Activated CD8-positive, alpha-beta T cell treated with anti-CD3 and anti-CD28 coated beads for 36 hours (primary cell): Measurements from ENCODE around the gene TMED1. TPM values are rescaled to one million over a fixed set of nuclear protein-coding genes. Genes with fewer than 3 reads are reported as not detected.

Experiments
- ATAC-seq: fragments of 200-7000 bp; cut with Tn5 transposase; one replicate; pipeline ENCODE4 v1.10.0; 2021; ENCODE audit warnings: mild to moderate bottlenecking, moderate library complexity
- CTCF ChIA-PET: fragments of 350-600 bp; sonication (Branson Sonifier 250); formaldehyde crosslinking; loops from one replicate; lab custom pipeline; 2021; ENCODE audit warnings: antibody characterized with exemption; lab: Charles Lee
- POLR2A ChIA-PET: fragments of 350-600 bp; sonication (Branson Sonifier 250); formaldehyde crosslinking; loops from one replicate; lab custom pipeline; 2021; ENCODE audit warnings: antibody characterized with exemption; lab: Charles Lee
- DNase-seq: peaks from one replicate; pipeline ENCODE4 v3.0.0-alpha.2; 2020
- H3K27ac Mint-ChIP-seq: one replicate; pipeline ENCODE4 v1.8.0; 2021; ENCODE audit warnings: mild to moderate bottlenecking, mixed read lengths
- H3K27me3 Mint-ChIP-seq: one replicate; pipeline ENCODE4 v1.8.0; 2021; ENCODE audit warnings: mixed read lengths
- H3K36me3 Mint-ChIP-seq: one replicate; pipeline ENCODE4 v1.8.0; 2021; ENCODE audit warnings: low read depth, mixed read lengths
- H3K4me1 Mint-ChIP-seq: one replicate; pipeline ENCODE4 v1.8.0; 2021; ENCODE audit warnings: low read depth, mixed read lengths
- H3K4me3 Mint-ChIP-seq: one replicate; pipeline ENCODE4 v1.8.0; 2021; ENCODE audit warnings: mild to moderate bottlenecking, moderate library complexity, mixed read lengths
- H3K9me3 Mint-ChIP-seq: one replicate; pipeline ENCODE4 v1.8.0; 2021; ENCODE audit warnings: mixed read lengths
- intact Hi-C: fragments of 100-400 bp; cut with micrococcal nuclease; formaldehyde crosslinking; loops from one replicate; pipeline ENCODE4 v1.10.0; 2022
- total RNA-seq, 2 experiments: library from RNA; stranded (reverse); gene quantifications; one replicate each; pipeline ENCODE4 v1.2.3, GENCODE V29; 2021
- TF ChIP-seq, protein P1 (sequence below): fragments of 200-600 bp; IDR thresholded peaks from one replicate; pipeline ENCODE4 v1.8.0; 2022; ENCODE audit warnings: antibody characterized with exemption, mild to moderate bottlenecking

Gene TMED1
- total RNA-seq, 2 experiments from 2014 or later, result 12.9 to 15.0 TPM

DNA sequence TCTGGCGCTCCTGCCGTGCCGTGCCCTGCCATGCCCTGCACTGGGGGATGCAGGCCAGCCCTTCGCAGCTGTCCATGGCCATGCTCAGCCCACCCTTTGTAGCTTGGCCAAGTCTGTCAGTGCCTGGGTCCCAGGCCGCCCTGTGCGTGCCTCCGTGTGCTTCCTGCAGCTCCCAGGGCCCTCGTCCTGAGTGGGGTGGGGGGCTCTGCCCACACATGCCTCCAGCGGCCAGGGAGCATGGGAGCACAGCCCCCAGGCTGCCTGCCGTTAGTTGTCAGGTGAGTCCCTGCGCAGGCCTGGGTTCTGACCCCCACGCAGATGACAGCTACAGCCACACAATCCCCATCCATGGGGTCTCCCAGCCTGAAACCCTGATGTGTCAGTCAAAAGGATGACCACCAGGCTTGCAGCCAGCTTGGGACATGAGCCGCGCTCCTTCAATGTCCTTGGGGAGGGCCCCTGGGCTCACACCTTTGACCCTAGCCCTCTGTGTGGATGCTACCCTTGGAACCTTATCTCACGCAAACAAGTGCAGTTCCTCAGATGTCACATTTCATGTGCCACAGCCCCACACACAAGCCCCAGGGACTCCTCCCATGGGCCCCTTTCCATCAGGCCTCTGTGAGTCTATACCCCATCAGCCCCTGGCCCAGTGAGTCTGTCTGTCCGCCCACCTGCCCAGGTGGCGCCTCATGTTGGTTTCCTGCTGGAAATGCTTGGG is 24.5 kb downstream of the TMED1 start:
- H3K4me1 Mint-ChIP-seq, result peaks cover 26% of the 10 kb centered on the region
- ATAC-seq (no peak), DNase-seq (no peak)
- intact Hi-C loops, result no loop called here
- peak overlapping the region; percentile 77 for H3K27ac Mint-ChIP-seq
- H3K9me3 Mint-ChIP-seq, result no peaks in the 10 kb centered on the region
- ChIA-PET CTCF (interaction anchor here (1.3 to 2.4 kb wide), 2 partner anchors 53 to 94 kb away, joined by 4 to 10 read pairs; partner anchors contain the start of gene DNM2), POLR2A (interaction anchor here (0.7 kb wide), 1 partner anchor 51 kb away, joined by 3 read pairs; no protein-coding TSS in a partner anchor)
- H3K36me3 Mint-ChIP-seq, result peaks cover 23% of the 10 kb centered on the region
- no peaks in the 10 kb centered on the region for H3K27me3 Mint-ChIP-seq
- TF ChIP-seq, protein P1, sequence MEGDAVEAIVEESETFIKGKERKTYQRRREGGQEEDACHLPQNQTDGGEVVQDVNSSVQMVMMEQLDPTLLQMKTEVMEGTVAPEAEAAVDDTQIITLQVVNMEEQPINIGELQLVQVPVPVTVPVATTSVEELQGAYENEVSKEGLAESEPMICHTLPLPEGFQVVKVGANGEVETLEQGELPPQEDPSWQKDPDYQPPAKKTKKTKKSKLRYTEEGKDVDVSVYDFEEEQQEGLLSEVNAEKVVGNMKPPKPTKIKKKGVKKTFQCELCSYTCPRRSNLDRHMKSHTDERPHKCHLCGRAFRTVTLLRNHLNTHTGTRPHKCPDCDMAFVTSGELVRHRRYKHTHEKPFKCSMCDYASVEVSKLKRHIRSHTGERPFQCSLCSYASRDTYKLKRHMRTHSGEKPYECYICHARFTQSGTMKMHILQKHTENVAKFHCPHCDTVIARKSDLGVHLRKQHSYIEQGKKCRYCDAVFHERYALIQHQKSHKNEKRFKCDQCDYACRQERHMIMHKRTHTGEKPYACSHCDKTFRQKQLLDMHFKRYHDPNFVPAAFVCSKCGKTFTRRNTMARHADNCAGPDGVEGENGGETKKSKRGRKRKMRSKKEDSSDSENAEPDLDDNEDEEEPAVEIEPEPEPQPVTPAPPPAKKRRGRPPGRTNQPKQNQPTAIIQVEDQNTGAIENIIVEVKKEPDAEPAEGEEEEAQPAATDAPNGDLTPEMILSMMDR, result no peak
- no peak overlapping the region for H3K4me3 Mint-ChIP-seq

DNA sequence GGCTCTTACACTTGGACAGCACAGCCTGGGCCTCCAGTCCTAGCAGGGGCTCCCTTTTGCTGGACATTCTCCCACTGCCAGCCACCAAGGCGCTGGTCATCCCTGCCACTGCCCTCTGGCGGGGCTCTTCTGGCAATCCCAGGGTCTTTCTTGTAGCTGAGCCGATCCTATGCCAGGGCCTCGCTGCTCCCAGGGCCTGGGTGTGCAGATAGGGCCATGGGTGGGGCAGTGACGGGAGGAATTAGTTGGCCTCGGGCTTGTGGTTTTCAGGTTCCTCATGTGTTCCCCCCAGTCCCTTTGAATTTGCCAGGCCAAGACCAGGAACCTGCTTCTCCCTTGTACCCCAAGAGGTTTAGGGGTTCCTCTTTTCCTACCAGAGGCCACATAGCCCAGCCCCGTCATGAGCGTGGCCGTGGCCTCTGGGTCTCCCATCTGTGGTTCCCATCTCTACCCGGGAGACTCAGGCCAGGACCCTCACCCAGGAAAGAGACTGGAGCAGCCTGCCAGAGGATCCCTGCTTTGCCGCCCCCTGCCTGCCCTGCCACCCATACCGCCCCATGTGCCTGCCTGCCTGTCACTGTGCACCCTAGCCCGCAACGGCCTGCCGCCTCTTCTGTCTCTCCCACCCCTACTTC is 26.2 kb downstream of the TMED1 start:
- peaks cover 26% of the 10 kb centered on the region for H3K4me1 Mint-ChIP-seq
- DNase-seq (no peak), ATAC-seq (no peak)
- ChIA-PET CTCF (no interaction called here), POLR2A (no interaction called here)
- H3K27ac Mint-ChIP-seq, result peak overlapping the region; percentile 57
- no peaks in the 10 kb centered on the region for H3K9me3 Mint-ChIP-seq
- no peaks in the 10 kb centered on the region for H3K27me3 Mint-ChIP-seq
- H3K36me3 Mint-ChIP-seq, result peaks cover 28% of the 10 kb centered on the region
- no peak overlapping the region for H3K4me3 Mint-ChIP-seq
- TF ChIP-seq, protein P1, result no peak
- intact Hi-C loops, result no loop called here

DNA sequence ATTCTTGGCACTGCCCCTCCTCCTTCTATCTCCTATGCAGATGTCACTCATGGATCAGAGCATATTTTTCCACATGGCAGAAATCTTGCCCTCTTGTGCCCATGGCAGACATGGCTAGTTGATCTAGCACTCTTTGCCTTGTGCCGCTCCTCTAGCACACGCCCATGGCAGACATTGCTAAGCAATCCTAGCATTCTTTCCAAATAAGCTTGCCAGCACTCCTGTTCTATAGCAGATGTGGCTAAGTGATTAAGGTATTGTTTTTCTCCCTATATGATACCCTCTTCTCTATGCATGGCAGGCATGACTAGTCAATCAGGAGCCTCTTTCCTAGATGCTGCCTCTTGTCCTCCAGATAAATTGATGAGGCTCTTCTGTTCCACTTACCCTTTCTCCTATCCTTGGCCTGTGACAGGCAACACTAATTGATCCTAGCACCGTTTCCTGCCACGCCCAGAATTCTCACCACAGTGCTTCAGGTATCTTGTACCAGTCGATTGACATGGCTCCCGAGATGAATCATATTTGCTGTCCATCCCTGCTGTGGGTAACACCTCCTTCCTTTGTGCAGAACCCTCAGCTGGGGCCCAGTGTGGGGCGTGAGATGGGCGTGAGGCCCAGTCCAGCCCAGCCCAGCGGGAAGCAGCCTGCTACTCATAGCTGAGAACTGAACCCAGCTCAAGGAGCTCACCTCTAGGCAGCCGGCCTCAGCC is 26.9 kb downstream of the TMED1 start:
- POLR2A ChIA-PET, result no interaction called here
- ATAC-seq, result peak; percentile 66
- H3K9me3 Mint-ChIP-seq, result no peaks in the 10 kb centered on the region
- H3K27me3 Mint-ChIP-seq, result no peaks in the 10 kb centered on the region
- H3K4me3 Mint-ChIP-seq, result no peak overlapping the region
- TF ChIP-seq, protein P1, result no peak
- peak; percentile 68 for DNase-seq
- intact Hi-C loops, result no loop called here
- H3K27ac Mint-ChIP-seq, result peak overlapping the region; percentile 51
- peaks cover 29% of the 10 kb centered on the region for H3K36me3 Mint-ChIP-seq
- CTCF ChIA-PET, result no interaction called here
- peaks cover 26% of the 10 kb centered on the region for H3K4me1 Mint-ChIP-seq

DNA sequence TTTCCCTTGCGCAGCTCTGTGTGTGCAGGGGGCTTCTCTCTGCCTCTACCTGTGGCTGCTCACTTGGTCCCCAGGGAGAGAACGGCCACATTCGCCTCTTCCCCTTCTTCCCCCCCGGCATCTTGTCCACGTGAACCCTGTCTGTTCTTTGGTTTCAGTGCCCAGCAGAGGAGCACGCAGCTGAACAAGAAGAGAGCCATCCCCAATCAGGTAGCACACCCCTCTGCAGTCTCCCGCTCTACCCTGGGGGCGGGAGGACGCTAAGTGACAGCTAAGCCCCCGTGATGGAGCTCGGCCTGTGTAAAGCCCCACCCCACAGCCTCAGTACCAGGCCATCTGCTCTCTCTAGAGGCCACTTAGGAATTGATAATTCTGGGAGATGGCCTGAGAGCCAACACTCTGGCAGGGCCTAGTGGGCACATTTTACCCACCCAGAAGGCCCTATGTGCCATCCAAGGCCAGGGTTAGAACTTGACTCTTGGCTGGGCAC is 30.2 kb downstream of the TMED1 start:
- Mint-ChIP-seq H3K27me3 (no peaks in the 10 kb centered on the region), H3K36me3 (peaks cover 29% of the 10 kb centered on the region), H3K4me3 (no peak overlapping the region), H3K4me1 (peaks cover 16% of the 10 kb centered on the region), H3K27ac (peak overlapping the region; percentile 21), H3K9me3 (no peaks in the 10 kb centered on the region)
- ATAC-seq, result no peak
- TF ChIP-seq, protein P1, result no peak
- ChIA-PET POLR2A (no interaction called here), CTCF (interaction anchor here (0.9 to 2.0 kb wide), 4 partner anchors 15 to 333 kb away, joined by 3 to 6 read pairs (median 3); partner anchors contain the start of gene DNM2)
- intact Hi-C loops, result no loop called here
- DNase-seq, result no peak
